Prostate gland (tissue), 2 donors: ENCODE measurements around the gene MB21D2. TPM values are rescaled to one million over a fixed set of nuclear protein-coding genes. Genes with fewer than 3 reads are reported as not detected.
"Not testable (repeated sequence)": the region's sequence is repeated elsewhere in the genome, so short reads cannot be mapped to it uniquely, and the experiment has no call there.

Source experiments
- DNase-seq: peaks from one replicate; pipeline ENCODE4 v3.0.0-alpha.2; 2019; ENCODE audit warnings: low spot score
- H3K27ac ChIP-seq, 2 donors: fragments of 200-600 bp; sonication (generic); 2 replicates each; pipeline ENCODE4 v1.5.1; 2017 to 2019
- H3K27me3 ChIP-seq: fragments of 200-600 bp; sonication (generic); replicated peaks from 2 replicates; pipeline ENCODE4 v1.5.1; 2019; ENCODE audit not compliant: insufficient read depth
- H3K36me3 ChIP-seq, 2 donors: fragments of 200-600 bp; sonication (generic); 1 replicate in 1 of 2; 2 replicates in 1 of 2; pipeline versions ENCODE4 v1.5.1 to v1.8.1; 2017 to 2019
- H3K4me1 ChIP-seq: fragments of 200-600 bp; sonication (generic); replicated peaks from 2 replicates; pipeline ENCODE4 v1.5.1; 2019
- H3K4me3 ChIP-seq, 2 donors: fragments of 200-600 bp; sonication (generic); 2 replicates each; pipeline ENCODE4 v1.5.1; 2017 to 2019
- H3K9me3 ChIP-seq: fragments of 200-600 bp; sonication (generic); 2 replicates; pipeline ENCODE4 v1.5.1; 2017
- CTCF ChIP-seq, 4 experiments: fragments of 200-600 bp in 2 of 4; fragments of 450-650 bp in 2 of 4; sonication (generic) in 2 of 4; IDR thresholded peaks; 1 replicate in 3 of 4; 2 replicates in 1 of 4; pipeline ENCODE4 v1.5.1; 2016 to 2019; ENCODE audit warnings: antibody characterized with exemption in 4 of 4, mild to moderate bottlenecking in 2 of 4, moderate library complexity in 2 of 4
- POLR2A ChIP-seq: fragments of 450-650 bp; IDR thresholded peaks from one replicate; pipeline ENCODE4 v1.6.1; 2016; ENCODE audit warnings: antibody characterized with exemption, mild to moderate bottlenecking
- POLR2AphosphoS5 ChIP-seq: sonication (generic); formaldehyde crosslinking; IDR thresholded peaks from one replicate; pipeline ENCODE4 v1.6.1; 2017; ENCODE audit warnings: antibody characterized with exemption
- WGBS: methylation state at CpG from one replicate; pipeline ENCODE4 v1.1.5; 2018; 5-methylcytosine and 5-hydroxymethylcytosine counted together
- intact Hi-C: fragments of 100-400 bp; cut with DNase I; formaldehyde crosslinking; loops from one replicate; pipeline ENCODE4 v1.14.2; 2022
- total RNA-seq, 2 donors: library from RNA; depleted of rRNA; stranded (reverse); fragments of >200 nt; gene quantifications; one replicate each; pipeline ENCODE4 v1.1.0, GENCODE V29; 2016

The MB21D2 gene
- total RNA-seq, 2 donors from 2014 or later: 1.8 to 20.4 TPM

- Histone ChIP-seq H3K27me3 (no peaks in the 10 kb centered on the region), H3K9me3 (no peaks in the 10 kb centered on the region), H3K36me3 (no peaks in the 10 kb centered on the region), H3K27ac (no peak overlapping the region), H3K4me3 (no peak overlapping the region), H3K4me1 (peaks cover 5% of the 10 kb centered on the region)
- DNase-seq: no peak
- WGBS: 97% methylated on average over 1 of the region's 1 CpG
- intact Hi-C loops: no loop called here
- no peak for TF ChIP-seq CTCF (IDR thresholded peaks at IDR 0.05)
- TF ChIP-seq POLR2A: no peak
- TF ChIP-seq POLR2AphosphoS5: no peak
Measured at GRCh38 chr3:192855434-192855833, 62.2 kb downstream of the MB21D2 start.

GRCh38 chr3:192851821-192852372, 65.8 kb downstream of the MB21D2 start:
- intact Hi-C loops: no loop called here
- no peak overlapping the region for H3K27ac ChIP-seq
- peaks cover 5% of the 10 kb centered on the region for H3K4me1 ChIP-seq

GRCh38 chr3:192850451-192850981, 67.1 kb downstream of the MB21D2 start:
- Histone ChIP-seq H3K36me3 (no peaks in the 10 kb centered on the region), H3K27me3 (no peaks in the 10 kb centered on the region), H3K9me3 (no peaks in the 10 kb centered on the region), H3K4me3 (no peak overlapping the region), H3K27ac (no peak overlapping the region), H3K4me1 (peaks cover 5% of the 10 kb centered on the region)
- TF ChIP-seq CTCF (IDR thresholded peaks at IDR 0.05): no peak
- TF ChIP-seq POLR2AphosphoS5: no peak
- TF ChIP-seq POLR2A: no peak
- intact Hi-C loops: no loop called here
- WGBS: 74% methylated on average over 14 of the region's 14 CpGs
- DNase-seq: no peak

More at GRCh38 chr3:192851821-192852372, 65.8 kb downstream of the MB21D2 start:
- WGBS: 21% methylated on average over 5 of the region's 5 CpGs
- Histone ChIP-seq H3K27me3 (no peaks in the 10 kb centered on the region), H3K36me3 (no peaks in the 10 kb centered on the region), H3K9me3 (no peaks in the 10 kb centered on the region), H3K4me3 (no peak overlapping the region)
- peak; percentile 56 for DNase-seq
- TF ChIP-seq POLR2AphosphoS5 (peak; percentile 27), CTCF (IDR thresholded peaks at IDR 0.05) (no peak)

- H3K27ac ChIP-seq, intact Hi-C loops: not testable (repeated sequence)
- whole genome bisulfite sequencing: 89% methylated on average over 11 of the region's 11 CpGs
Measured at GRCh38 chr3:192849821-192850220, 67.8 kb downstream of the MB21D2 start.

GRCh38 chr3:192848371-192849233, 69.1 kb downstream of the MB21D2 start:
- WGBS: 80% methylated on average over 11 of the region's 11 CpGs
- Histone ChIP-seq H3K27ac (no peak overlapping the region), H3K36me3 (no peaks in the 10 kb centered on the region), H3K27me3 (no peaks in the 10 kb centered on the region), H3K4me1 (peaks cover 5% of the 10 kb centered on the region), H3K4me3 (no peak overlapping the region), H3K9me3 (no peaks in the 10 kb centered on the region)
- TF ChIP-seq POLR2AphosphoS5 (no peak), POLR2A (no peak), CTCF (IDR thresholded peaks at IDR 0.05) (no peak)
- intact Hi-C loops: no loop called here
- DNase-seq: no peak

More at GRCh38 chr3:192849821-192850220, 67.8 kb downstream of the MB21D2 start:
- H3K36me3 ChIP-seq, H3K4me1 ChIP-seq, H3K9me3 ChIP-seq, DNase-seq, H3K4me3 ChIP-seq, H3K27me3 ChIP-seq: not testable (repeated sequence)
